TTC549 (cell line): Measurements from ENCODE around the gene TFAP2A.

Experiments used
- FAIRE-seq: peaks from 2 replicates; lab custom pipeline; 2012; peaks lifted over from hg19 to GRCh38; lab: Jason Lieb, UNC

The TFAP2A gene

GRCh38 chr6:10382728-10383330 is 32.0 kb downstream of the TFAP2A start:
- no peak for FAIRE-seq

GRCh38 chr6:10382322-10382721 is 32.6 kb downstream of the TFAP2A start:
- no peak for FAIRE-seq

- no peak for FAIRE-seq
Measured at GRCh38 chr6:10381830-10382208, 33.1 kb downstream of the TFAP2A start.

- FAIRE-seq: no peak
Measured at GRCh38 chr6:10381133-10381829, 33.6 kb downstream of the TFAP2A start.

GRCh38 chr6:10375391-10375969 is 39.4 kb downstream of the TFAP2A start:
- FAIRE-seq: no peak

GRCh38 chr6:10373642-10374359 is 41.1 kb downstream of the TFAP2A start:
- FAIRE-seq: no peak

- no peak for FAIRE-seq
Measured at GRCh38 chr6:10369896-10370295, 45.0 kb downstream of the TFAP2A start.

GRCh38 chr6:10368861-10369260 is 46.0 kb downstream of the TFAP2A start:
- no peak for FAIRE-seq

GRCh38 chr6:10363911-10364310 is 51.0 kb downstream of the TFAP2A start:
- FAIRE-seq: no peak

GRCh38 chr6:10362300-10362699 is 52.6 kb downstream of the TFAP2A start:
- FAIRE-seq: no peak

- FAIRE-seq: no peak
Measured at GRCh38 chr6:10361428-10361827, 53.4 kb downstream of the TFAP2A start.

GRCh38 chr6:10359581-10359980 is 55.3 kb downstream of the TFAP2A start:
- FAIRE-seq: no peak

GRCh38 chr6:10355115-10355702 is 59.7 kb downstream of the TFAP2A start:
- no peak for FAIRE-seq

GRCh38 chr6:10351791-10352190 is 63.1 kb downstream of the TFAP2A start:
- no peak for FAIRE-seq

- no peak for FAIRE-seq
Measured at GRCh38 chr6:10350720-10351119, 64.2 kb downstream of the TFAP2A start.

- FAIRE-seq: no peak
Measured at GRCh38 chr6:10347561-10348327, 67.1 kb downstream of the TFAP2A start.
